ENCODE results near the gene LARGE2.

- no peak for TF ChIP-seq POLR2AphosphoS5 (IDR thresholded peaks at IDR 0.05)
- TF ChIP-seq, protein P1, sequence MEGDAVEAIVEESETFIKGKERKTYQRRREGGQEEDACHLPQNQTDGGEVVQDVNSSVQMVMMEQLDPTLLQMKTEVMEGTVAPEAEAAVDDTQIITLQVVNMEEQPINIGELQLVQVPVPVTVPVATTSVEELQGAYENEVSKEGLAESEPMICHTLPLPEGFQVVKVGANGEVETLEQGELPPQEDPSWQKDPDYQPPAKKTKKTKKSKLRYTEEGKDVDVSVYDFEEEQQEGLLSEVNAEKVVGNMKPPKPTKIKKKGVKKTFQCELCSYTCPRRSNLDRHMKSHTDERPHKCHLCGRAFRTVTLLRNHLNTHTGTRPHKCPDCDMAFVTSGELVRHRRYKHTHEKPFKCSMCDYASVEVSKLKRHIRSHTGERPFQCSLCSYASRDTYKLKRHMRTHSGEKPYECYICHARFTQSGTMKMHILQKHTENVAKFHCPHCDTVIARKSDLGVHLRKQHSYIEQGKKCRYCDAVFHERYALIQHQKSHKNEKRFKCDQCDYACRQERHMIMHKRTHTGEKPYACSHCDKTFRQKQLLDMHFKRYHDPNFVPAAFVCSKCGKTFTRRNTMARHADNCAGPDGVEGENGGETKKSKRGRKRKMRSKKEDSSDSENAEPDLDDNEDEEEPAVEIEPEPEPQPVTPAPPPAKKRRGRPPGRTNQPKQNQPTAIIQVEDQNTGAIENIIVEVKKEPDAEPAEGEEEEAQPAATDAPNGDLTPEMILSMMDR (IDR thresholded peaks at IDR 0.05): no peak
Measured at GRCh38 chr11:45948356-45948755, 25.9 kb downstream of the LARGE2 start.

Data from suprapubic skin (tissue), 3 donors.